Stimulated activated CD4-positive, alpha-beta T cell treated with anti-CD3 and anti-CD28 coated beads, TNF-alpha, amount 100 ng/mL, for 48 hours (primary cell): ENCODE measurements around the gene PCK2.

ENCODE experiments used
- DNase-seq, 3 donors: peaks; one replicate each; pipeline ENCODE4 v3.0.0-alpha.2; 2020; ENCODE audit warnings: low read depth in 3 of 3

Gene PCK2

GRCh38 chr14:24136684-24137528, 42.8 kb downstream of the PCK2 start:
- no peak for DNase-seq

GRCh38 chr14:24137529-24138395, 43.7 kb downstream of the PCK2 start:
- DNase-seq: no peak

- DNase-seq: no peak
Measured at GRCh38 chr14:24138396-24139271, 44.5 kb downstream of the PCK2 start.

- DNase-seq: peak in 1 of 3 donors; percentile 19
Measured at GRCh38 chr14:24139272-24139934, 45.3 kb downstream of the PCK2 start.

- peak; percentile 99 to 100 (median 100) for DNase-seq
Measured at GRCh38 chr14:24141097-24141880, 47.2 kb downstream of the PCK2 start, which contains the start of gene EMC9. Gene EMC9, minus strand, starts transcription at chr14:24141591. Its CDS starts 287 bp downstream, at chr14:24141304.

- DNase-seq: no peak
Measured at GRCh38 chr14:24143511-24143910, 49.4 kb downstream of the PCK2 start.

GRCh38 chr14:24144451-24144850, 50.3 kb downstream of the PCK2 start:
- no peak for DNase-seq

- no peak for DNase-seq
Measured at GRCh38 chr14:24145219-24145618, 51.1 kb downstream of the PCK2 start.

GRCh38 chr14:24145690-24146452, 51.8 kb downstream of the PCK2 start:
- DNase-seq: no peak

- peak; percentile 86 to 91 (median 89) for DNase-seq
Measured at GRCh38 chr14:24146453-24146977, 52.4 kb downstream of the PCK2 start, which contains the start of gene PSME2. Gene PSME2, minus strand, starts transcription at chr14:24146610. Its CDS starts 29 bp downstream, at chr14:24146581.

- peak; percentile 95 to 99 (median 97) for DNase-seq
Measured at GRCh38 chr14:24146978-24147760, 53.1 kb downstream of the PCK2 start, which contains the start of gene RNF31. Gene RNF31, plus strand, starts transcription at chr14:24147498. Its CDS starts 201 bp downstream, at chr14:24147699.

- no peak for DNase-seq
Measured at GRCh38 chr14:24147761-24148428, 53.8 kb downstream of the PCK2 start.

GRCh38 chr14:24149302-24149969, 55.3 kb downstream of the PCK2 start:
- DNase-seq: no peak

GRCh38 chr14:24150061-24150460, 56.0 kb downstream of the PCK2 start:
- no peak for DNase-seq

- no peak for DNase-seq
Measured at GRCh38 chr14:24150567-24150966, 56.5 kb downstream of the PCK2 start.

GRCh38 chr14:24150993-24151392, 56.9 kb downstream of the PCK2 start:
- no peak for DNase-seq
